HG02981 (cell line): ENCODE results near the gene KLHDC10.
A peak's percentile ranks its signal among the peaks of the same experiment; 100 is the strongest.
"Not testable (repeated sequence)": the region's sequence is repeated elsewhere in the genome, so short reads cannot be mapped to it uniquely, and the experiment has no call there.

Source experiments
- ATAC-seq: cut with Tn5 transposase; IDR thresholded peaks from one replicate; pipeline ENCODE4 v1.9.1; 2021; ENCODE audit warnings: mild to moderate bottlenecking, moderate library complexity; ENCODE audit not compliant: unreplicated experiment

Gene KLHDC10

GRCh38 chr7:130069978-130070860, at the start of gene KLHDC10:
Gene KLHDC10 (plus strand): TSS chr7:130070534. CDS start chr7:130070644, 110 bp downstream.
- ATAC-seq: peak; percentile 94

GRCh38 chr7:130021105-130021834, 49.1 kb upstream of the KLHDC10 start:
- no peak for ATAC-seq

DNA sequence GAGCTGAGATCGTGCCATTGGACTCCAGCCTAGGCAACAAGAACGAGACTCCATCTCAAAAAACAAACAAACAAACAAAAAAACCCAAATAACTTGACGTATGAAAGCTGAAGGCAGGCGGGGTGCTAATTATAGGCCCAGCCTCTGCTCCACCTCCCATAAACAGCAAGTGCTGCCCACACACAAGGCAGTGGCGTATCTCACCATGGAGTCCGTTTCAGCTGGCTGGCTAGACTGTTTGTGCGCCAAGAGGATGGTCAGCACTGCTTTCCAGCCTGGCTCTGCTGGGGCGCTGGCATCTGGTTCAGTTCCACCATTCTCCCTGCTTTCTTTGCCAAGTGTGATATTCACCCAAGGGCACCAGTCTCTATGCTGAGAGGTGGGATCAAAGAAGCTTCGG, 48.2 kb upstream of the KLHDC10 start:
- ATAC-seq: no peak

GRCh38 chr7:130022623-130023175, 47.6 kb upstream of the KLHDC10 start:
- no peak for ATAC-seq

- no peak for ATAC-seq
Observed at GRCh38 chr7:130024390-130024789, 45.9 kb upstream of the KLHDC10 start.

GRCh38 chr7:130032698-130033097, 37.6 kb upstream of the KLHDC10 start:
- no peak for ATAC-seq

DNA sequence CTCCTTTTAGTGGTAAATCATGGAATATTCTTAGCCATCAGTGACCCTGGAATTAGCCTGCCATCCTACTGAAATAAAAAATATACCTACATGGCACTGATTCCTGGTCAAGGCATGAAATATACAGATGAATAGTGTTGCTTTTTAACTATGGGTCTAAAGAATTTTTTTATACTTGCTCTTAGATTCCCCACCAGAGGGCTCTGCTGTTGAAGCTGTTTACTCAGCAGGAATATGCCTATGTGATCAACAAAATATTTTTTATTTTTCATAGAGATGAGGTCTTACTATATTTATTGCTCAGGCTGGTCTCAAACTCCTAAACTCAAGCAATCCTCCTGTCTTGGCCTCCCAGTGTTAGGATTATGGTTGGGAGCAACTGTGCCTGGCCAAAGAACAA, 32.6 kb upstream of the KLHDC10 start:
- no peak for ATAC-seq

DNA sequence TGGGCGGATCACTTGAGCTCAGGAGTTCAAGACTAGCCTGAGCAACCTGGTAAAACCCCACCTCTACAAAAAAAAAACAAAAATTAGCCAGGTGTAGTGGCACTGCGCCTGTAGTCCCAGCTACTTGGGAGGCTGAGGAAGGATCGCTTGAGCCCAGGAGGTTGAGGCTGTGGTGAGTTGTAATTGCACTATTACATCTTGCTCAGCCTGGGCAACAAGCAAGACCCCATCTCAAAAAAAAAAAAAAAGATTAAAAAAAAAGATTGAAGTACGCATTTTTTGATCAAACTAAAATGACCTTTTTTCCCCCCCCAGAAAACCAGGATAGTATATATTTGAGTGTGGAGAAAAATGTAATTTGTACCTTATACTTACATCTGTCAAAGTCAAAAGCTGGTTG, 29.8 kb upstream of the KLHDC10 start:
- no peak for ATAC-seq

DNA sequence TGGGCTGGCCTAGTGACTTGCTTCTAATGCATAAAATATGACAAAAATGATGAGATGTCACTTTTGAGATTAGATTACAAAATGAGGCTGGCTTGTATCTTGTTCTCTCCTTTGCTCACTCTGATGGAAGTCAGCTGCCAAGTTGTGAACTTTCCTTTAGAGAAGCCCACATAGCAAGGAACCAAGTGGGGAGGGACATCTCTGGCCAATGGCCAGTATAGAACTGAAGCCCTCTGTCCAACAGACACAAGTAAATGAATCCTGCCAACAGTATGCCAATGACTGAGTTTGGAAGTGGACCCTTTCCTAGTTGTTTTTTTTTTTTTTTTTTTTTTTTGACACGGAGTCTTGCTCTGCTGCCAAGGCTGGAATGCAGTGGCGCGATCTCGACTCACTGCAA, 22.5 kb upstream of the KLHDC10 start:
- ATAC-seq: no peak

DNA sequence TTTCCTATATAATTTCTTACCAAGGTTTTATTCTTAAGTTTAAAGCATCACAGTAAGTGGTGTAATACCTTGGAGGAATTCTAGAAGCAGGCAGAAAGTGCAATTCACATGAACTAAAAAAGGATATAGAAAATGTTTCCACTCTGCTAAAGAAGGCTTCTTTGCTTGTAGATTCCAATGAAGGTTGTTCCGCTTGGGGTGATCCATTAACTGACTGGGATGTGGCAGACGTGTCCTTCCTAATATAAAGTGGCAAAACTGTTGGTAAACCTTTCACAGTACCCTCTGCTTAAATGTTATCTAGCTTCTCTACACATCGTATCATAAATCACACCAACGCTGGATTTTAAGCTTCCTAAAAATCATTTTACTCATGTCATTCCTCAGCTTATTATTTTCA, 21.4 kb upstream of the KLHDC10 start:
- no peak for ATAC-seq

- not testable (repeated sequence) for ATAC-seq
Observed at GRCh38 chr7:130052250-130052649, 18.1 kb upstream of the KLHDC10 start.

GRCh38 chr7:130055198-130055597, 15.1 kb upstream of the KLHDC10 start:
- ATAC-seq: not testable (repeated sequence)

- no peak for ATAC-seq
Observed at GRCh38 chr7:130062246-130062645, 8.1 kb upstream of the KLHDC10 start.

GRCh38 chr7:130063036-130063435, 7.3 kb upstream of the KLHDC10 start:
- no peak for ATAC-seq

DNA sequence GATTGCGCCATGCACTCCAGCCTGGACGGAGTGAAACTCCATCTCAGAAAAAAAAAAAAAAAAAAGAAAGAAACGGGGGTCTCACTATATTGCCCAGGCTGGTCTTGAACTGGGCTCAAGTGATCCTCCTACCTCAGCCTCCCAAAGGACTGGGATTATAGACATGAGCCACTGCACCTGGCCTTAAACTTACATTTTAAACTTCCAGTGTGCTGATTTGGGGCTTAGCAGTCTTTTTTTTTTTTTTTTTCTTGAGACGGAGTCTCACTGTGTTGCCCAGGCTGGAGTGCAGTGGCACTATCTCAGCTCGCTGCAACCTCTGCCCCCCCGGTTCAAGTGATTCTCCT, 5.8 kb upstream of the KLHDC10 start:
- ATAC-seq: not testable (repeated sequence)

DNA sequence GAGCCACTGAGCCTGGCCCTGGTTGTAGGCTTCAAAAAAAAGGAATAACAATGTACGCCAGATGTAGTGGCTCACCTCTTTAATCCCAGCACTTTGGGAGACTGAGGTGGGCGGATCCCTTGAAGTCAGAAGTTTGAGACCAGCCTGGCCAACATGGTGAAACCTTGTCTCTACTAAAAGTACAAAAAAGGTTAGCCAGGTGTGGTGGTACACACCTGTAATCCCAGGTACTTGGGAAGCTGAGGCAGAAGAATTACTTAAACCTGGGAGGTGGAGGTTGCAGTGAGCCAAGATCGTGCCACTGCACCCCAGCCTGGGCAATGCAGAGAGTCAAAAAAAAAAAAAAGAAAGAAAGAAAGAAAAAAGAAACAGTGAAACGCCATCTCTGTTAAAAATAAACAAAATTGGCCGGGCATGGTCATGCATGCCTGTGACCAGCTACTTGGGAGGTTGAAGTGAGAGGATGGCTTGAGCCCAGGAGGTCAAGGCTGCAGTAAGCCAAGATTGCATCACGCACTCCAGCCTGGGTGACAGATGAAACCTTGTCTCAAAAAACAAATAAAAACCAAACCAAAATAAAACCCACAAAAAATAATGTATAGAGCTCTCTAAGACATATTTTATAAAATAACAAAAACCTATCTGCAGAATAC, 4.7 kb upstream of the KLHDC10 start:
- no peak for ATAC-seq

GRCh38 chr7:130069179-130069977, 956 bp upstream of the KLHDC10 start:
- ATAC-seq: no peak

DNA sequence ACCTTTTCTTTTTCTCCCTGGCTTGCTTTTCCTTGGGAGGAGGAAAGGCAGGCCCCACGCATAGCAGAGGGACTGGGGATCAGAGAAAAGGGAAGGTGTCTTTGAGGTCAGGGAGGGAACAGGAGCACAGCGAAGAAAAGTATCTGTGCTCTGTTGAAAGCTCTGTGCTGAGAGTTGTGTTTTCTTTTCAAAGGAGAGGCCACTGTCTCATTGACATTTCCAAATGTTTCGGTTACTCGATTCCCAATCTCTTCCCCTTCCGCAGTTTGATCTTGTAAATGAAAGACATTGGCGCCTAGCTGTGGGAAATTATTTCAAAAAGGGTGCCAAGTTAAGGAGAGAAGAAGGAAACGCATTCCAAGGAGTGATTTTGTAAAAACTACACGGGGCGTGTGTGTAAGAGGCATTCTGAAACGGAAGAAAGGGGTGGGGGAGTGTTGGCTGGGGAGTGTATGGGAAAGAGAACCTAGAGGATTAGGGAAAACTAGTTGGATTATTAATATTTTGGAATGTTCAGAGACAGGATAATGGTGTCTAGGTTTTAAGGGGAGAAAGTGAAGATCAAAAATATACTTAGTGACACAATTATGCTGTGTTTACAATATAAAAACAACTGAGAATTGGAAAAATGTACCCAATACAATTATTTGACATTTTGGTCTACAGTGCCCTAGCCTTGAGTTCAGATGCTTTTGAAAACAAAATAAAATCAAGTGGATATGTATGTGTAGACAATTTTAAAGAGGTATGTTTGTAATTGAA, 708 bp downstream of the KLHDC10 start:
- no peak for ATAC-seq

DNA sequence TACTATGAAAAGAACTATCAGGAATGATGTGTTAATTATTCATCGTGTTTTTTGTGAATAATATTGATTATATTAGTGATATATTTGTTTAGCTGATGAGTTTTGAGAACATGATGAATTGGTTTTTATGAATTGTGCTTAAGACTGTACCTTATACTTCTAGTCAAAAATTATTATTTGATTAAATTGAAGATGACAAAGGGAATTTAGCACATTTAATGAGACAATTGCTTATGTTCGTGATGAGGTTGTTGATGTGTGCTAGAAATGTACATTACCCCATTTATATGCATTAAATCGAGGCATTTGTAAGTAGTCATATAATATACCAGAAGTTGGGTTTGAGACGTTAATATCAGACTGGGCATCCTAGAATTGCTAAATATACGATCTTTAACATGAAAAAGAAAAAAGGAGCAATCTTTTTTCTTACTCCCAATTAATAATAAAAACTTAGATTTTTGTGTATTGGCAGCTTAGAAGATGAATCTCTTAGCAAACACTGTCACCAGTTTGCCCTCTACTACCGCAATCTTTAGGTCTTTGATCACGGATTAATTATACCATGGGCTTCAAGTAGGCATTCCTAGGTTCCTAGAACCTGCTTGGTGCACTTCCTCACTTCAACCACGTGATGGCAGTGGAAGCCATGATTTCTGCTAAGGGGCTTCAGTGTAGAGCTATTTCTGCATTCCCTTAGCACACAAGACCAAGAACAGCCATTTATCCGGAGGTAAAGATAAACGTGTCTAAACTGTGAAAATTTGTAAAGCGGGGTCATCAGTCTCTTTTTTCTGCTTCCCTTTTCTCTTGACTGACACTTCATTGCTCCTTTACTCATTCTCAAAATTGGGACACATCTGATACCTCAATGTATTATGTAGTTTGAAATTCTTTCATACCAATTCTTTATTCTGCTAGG, 1.6 kb downstream of the KLHDC10 start:
- ATAC-seq: no peak
